ENCODE results near the gene OR2C1.

The OR2C1 gene

DNA sequence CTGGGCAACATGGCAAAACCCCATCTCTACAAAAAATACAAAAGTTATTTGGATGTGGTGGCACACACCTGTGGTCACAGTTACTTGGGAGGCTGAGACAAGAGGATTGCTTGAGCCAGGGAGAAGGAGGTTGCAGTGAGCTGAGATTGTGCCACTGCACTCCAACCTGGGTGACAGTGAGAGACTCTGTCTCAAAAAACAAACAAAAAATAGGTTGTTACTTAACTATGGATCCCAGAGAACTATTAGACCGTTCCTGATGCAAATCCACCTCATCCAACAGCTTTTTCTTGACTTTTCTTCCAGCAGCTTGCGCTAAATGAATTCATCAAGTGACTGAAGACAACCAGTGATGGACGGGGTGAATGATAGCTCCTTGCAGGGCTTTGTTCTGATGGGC, at the start of gene OR2C1:
Gene OR2C1 (plus strand): TSS at position 301 of the 400 bp plus-strand sequence. CDS start 52 bp downstream, at position 353.
- DNase-seq, result no peak

DNA sequence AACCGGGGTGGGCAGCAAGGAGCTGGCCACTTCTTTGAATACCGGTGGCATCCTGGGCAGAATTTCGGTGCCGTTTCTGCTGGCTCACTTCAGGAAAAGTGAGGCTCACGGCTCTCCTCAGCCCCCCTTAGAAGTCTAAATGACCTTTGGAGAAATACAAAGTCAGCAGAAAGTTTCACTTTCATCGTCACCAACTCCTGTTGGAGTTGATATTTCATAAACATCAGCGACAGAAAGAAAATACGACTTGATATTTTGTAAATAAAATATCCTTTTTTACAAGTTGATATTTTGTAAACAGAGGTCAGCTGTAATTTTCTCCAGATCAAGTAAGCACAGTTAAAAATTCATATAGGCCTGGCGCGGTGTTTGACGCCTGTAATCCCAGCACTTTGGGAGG, 49.6 kb upstream of the OR2C1 start:
- no peak for DNase-seq

GRCh38 chr16:3311496-3311895, 44.2 kb upstream of the OR2C1 start:
- no peak for DNase-seq

DNA sequence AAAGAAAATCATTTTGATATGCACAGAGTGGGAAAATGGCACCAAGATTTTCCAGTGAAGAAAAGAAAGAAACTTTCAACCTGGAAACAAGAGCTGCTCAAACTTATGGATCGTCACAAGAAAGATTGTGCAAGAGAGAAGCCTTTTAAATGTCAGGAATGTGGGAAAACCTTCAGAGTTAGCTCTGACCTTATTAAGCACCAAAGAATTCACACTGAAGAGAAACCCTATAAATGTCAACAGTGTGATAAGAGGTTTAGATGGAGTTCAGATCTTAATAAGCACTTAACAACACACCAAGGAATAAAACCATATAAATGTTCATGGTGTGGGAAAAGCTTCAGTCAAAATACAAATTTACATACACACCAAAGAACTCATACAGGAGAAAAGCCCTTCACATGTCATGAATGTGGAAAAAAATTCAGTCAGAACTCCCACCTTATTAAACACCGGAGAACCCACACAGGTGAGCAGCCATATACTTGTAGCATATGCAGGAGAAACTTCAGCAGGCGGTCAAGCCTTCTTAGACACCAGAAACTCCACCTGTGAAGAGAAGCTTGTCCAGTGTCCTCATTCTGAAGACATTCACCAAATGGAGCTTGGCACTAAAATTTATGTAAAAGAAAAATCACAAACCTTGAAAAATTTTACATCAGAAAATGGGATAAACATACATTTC, 38.2 kb upstream of the OR2C1 start:
- peak; percentile 11 for DNase-seq

GRCh38 chr16:3321816-3322215, 33.9 kb upstream of the OR2C1 start:
- no peak for DNase-seq

DNA sequence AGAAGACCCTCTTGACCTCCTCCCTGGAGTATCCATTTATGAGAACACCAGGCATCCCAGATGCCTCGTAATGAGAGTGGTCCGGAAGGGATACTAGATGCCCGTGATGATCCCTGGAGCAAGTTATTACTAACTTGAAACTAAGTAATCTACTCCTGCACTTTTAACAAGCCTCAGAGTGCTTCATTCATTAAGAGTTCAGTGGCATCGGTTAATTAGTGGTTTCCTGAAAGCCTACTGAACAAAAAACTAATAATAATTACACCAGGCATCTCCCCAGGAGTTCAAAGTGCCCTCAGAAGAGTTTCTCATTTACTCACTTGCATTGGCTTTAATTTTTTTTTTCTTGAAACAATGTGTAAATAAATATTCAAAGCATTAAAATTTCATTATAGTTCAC, 28.2 kb upstream of the OR2C1 start:
- no peak for DNase-seq

DNA sequence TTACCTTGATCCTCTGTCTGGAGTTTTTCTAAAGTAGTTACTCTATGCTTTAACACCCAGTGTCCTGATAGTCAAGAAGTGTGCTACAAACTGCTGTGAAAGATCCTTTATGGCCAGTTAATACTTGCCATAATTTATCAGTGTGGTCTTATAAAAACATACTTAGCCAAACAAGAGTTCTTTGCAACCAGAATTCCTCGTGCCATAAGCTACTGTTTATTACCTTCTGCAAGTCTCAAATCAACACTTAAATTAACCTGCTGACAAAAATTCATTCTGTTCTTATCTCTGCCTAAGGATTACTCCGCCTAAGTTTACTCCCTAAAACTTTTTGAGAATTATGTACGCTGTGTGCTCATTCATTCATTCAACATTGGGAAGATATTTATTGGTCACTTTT, 27.6 kb upstream of the OR2C1 start:
- DNase-seq, result no peak

- DNase-seq, result no peak
Observed at GRCh38 chr16:3328643-3329042, 27.0 kb upstream of the OR2C1 start.

DNA sequence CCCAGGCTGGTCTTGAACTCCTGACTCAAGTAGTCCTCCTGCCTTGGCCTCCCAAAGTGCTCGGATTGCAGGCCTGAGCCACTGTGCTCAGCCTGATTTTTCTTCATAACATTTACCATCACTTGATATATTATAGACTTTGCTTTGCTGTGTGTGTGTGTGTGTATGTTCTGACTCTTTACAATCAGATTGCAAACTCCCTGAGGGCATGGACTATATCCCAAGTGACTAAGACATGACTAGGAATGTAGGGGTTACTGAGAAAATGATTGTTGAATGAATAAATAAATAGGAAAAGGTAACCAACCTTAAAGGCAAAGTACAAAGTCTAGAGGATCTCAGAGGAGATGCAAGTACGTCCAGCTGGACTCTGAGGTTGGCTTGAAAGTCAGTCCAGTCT, 9.6 kb upstream of the OR2C1 start:
- no peak for DNase-seq

DNA sequence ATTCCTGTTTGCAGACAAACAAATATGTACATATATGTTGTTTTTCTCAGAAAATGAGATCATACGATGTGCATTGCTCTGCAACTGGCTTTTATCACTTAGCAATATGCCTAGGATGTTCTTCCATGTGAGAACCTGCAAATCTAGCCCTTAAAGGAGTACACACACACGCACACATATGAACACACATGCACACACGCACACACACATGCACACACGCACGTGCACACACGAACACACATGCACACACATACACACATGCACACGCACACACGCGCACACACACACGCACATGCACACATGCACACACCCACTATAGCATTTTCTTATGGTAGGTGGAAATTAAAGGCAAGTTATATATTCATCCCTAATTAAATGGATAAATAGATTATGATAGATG, 8.1 kb upstream of the OR2C1 start:
- DNase-seq, result no peak

DNA sequence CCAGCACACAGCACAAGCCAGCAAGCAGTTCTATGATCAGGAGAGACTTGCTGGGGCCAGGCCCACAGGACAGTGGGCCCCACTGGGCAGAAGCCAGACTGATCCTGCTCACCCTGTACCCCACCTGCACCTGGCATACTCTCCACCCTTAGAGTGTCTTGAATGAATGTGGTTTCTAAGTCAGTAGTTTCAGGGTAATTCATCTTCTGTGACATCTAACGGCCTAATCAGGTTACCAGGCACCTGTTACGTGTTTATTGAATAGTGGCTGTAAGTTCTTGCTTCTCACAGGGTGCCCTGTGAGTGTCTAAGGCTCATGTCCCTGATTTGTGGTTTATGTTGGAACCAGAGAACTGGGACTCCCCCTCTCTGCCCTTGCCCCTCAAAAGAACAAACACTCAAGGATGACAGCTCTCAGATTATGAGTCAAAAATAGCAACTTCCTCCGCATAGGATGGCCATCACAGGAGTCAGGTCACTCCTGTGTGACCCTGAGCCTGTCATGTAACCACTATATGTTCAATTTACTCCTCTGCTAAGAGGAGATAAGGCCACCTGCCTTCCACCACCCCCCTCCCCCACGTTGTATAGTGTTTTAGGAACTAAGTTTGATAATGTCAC, 7.0 kb upstream of the OR2C1 start:
- DNase-seq, result peak; percentile 32

DNA sequence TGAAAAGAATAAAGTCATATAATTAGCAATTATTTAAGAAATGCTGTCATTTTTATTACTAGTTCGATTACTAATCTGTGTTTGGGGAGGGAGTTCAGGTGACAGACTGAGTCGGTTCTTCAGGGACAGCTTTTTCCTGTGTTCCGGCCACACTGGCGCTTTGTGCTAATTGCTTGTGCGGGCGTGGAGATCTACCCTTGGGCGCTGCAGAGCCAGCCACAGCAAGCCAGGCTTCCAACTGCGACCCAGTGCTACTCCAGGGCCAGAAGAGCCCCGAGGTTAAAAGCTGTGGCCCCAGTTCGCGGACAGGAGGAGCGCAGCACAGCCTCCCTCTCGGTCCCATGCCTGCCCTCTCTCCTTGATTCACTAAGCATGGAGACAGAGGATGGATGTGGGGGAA, 6.5 kb upstream of the OR2C1 start:
- no peak for DNase-seq

DNA sequence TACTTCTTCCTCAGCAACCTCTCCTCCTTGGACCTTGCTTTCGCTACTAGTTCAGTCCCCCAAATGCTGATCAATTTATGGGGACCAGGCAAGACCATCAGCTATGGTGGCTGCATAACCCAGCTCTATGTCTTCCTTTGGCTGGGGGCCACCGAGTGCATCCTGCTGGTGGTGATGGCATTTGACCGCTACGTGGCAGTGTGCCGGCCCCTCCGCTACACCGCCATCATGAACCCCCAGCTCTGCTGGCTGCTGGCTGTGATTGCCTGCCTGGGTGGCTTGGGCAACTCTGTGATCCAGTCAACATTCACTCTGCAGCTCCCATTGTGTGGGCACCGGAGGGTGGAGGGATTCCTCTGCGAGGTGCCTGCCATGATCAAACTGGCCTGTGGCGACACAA, 429 bp downstream of the OR2C1 start:
- no peak for DNase-seq

DNA sequence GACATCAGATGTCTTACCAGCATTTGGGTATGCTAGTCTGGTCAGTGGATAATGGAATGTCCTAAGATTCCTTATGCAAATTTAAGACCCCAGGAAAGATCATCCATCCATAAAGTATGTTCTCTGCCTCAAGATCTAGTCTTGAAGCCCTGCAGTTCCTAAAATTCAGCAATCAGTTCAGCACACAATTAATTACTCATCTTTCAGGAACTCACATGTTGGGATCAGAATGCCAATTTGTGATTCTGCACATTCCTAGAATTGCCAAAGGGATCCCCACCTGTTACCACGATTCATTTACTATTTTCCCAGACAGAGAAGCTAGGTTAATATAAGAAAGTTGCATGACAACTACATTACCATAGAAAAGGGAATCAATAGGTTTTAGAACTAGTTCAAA, 3.2 kb downstream of the OR2C1 start:
- no peak for DNase-seq

DNA sequence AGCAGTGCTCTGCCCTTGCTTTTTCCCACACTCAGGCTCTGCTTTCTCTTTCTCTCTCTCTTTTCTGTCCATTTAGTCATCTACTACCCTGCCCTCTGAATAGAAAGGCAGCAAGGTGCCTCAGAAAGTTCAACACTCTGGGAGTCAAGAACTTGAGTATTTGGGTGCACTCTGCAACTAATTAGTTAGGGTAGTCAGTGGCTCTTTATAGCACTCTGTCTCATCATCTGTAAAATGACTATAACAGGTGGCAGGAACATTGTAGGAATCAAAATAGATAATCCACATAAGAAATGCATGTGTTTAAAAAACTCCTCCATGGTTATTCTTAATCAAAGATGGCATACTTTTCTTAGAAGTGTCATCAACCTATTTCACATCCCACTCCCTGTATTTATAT, 7.2 kb downstream of the OR2C1 start:
- DNase-seq, result no peak

DNA sequence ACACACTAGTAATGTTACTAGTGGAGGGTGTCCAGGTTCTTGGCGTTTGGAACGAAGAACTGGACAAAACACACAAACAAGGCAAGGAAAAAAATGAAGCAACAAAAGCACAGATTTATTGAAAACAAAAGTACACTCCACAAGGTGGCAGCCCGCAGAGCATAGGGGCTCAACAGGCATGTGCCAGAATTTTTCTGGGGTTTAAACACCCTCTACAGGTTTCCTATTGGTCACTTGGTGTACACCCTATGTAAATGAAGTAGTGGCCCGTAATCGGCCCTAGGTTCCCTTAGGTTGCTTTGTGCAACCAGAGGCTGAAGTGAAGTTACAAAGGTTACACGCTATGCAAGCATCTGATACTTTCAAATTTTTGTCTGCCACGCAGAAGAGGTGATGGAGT, 8.1 kb downstream of the OR2C1 start:
- peak; percentile 33 for DNase-seq

DNA sequence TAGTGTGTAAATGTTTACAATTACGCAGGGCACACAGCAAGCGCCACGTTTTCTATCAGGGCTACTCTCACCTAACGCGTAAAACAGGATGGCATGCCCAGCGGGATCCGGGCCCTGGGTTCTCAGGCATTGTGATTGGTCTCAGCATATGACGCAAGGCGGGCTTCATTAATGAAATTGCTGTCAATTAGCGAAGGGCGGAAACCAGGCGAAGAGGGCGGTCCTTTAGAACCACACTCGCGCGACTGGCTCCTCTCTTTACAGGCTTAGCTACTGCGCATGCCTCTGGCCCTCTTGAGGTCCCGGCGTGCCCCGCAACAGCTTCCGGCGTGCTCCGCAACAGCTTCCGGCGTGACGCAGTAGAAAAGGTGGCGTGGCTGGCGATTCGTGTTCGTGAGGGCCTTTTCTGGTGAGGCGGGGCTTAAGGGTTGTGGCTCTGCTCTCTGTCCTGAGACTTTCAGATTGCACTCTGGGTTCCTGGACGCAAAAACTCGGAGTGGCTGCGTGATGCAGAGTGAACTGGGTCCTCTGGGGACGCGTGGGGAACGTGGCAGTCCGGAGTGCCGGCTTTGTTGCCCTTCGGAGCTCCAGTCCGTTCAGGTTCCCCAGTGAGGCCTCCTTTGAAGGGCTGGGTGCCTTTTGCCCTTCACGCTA, 9.2 kb downstream of the OR2C1 start:
- DNase-seq, result no peak

DNA sequence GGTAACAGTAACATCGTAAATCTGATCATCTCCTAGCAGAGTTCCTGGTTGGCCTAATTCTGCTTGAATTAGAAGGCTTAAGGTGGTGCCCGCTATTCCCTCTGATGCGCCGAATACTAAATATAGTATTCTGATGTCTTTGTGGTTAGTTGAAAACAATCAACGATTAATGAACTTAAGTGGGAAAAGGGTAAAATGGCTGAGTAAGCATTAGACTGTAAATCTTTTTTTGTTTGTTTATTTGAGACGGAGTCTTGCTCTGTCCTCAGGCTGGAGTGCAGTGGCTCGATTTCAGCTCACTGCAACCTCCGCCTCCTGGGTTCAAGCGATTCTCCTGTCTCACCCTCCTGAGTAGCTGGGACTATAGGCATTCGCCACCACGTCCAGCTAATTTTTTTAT, 13.4 kb downstream of the OR2C1 start:
- no peak for DNase-seq

GRCh38 chr16:3375680-3376079, 20.0 kb downstream of the OR2C1 start:
- DNase-seq, result no peak

DNA sequence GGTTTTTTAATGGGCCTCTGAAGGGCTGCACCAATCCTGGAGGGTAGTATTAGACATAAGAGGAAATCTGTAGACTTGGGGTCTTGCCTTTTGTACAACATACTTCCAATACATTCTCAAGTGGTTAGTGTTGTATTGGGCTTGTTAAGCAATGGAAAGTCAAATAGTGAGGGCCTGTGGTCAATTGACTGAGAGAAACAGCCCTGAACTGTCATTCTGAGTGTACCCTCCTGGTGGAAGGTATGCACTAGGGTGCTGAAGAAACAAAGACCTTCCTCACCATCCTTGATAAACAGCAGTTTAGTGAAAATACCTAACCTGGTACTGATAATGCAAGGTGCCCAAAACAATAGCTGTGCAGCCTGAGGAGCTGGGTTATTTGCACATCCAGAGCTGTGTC, 22.2 kb downstream of the OR2C1 start:
- DNase-seq, result no peak

GRCh38 chr16:3383045-3383448, 27.4 kb downstream of the OR2C1 start:
- no peak for DNase-seq

GRCh38 chr16:3388325-3388724, 32.6 kb downstream of the OR2C1 start:
- DNase-seq, result no peak

DNA sequence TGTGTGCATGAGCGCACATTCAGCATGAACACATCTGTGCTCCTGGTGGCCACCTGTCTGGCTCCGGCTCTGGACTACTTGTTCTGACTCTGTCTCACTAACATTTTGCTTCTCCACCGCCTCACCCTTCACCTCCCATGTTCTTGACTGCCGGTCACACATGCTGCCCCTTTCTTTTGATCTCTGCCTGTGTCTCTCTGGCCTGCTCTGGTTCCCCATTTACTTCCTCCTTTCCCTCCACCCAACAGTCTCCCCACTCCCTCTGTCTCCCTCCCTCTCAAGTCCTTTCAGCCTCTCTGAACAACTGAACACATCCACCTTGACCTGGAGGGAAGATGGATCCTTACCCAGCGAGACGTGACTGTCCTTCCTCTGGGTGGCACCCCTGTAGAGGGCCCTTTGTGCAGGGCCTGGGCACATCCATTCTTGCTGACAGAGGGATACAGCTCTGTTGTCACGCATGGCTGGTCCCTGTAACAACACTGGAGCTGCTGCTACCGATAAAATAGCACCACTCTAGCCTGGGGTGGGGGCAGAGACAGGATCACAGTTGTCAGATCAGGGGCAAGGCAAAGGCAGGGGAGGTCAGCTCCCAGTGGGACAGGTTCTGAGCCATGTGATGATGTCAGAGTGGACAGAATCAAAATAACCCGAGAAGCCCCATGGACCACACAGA, 34.1 kb downstream of the OR2C1 start:
- DNase-seq, result no peak

- DNase-seq, result no peak
Observed at GRCh38 chr16:3400446-3400778, 44.7 kb downstream of the OR2C1 start.
